Measurements from ENCODE around the gene ESR1. TPM values are rescaled to one million over a fixed set of nuclear protein-coding genes. Genes with fewer than 3 reads are reported as not detected.

The ESR1 gene
- total RNA-seq, 1 experiment from 2014 or later = not detected

GRCh38 chr6:152078001-152078400, 270.5 kb downstream of the ESR1 start:
- Histone ChIP-seq H3K27ac (ENCODE audit: insufficient read length, low read depth, low read length) (no peak overlapping the region), H2BK15ac (ENCODE audit: low read depth, low read length) (no peak overlapping the region), H3K79me2 (ENCODE audit: insufficient read depth, low read length) (no peaks in the 10 kb centered on the region), H3K18ac (ENCODE audit: insufficient read length, low read depth, low read length) (no peak overlapping the region), H3K27me3 (ENCODE audit: insufficient read depth, low read length) (no peaks in the 10 kb centered on the region), H2BK5ac (ENCODE audit: insufficient read length, low read length) (no peak overlapping the region), H3K23me2 (ENCODE audit: insufficient read length, low read depth, low read length, poor library complexity, severe bottlenecking) (no peaks in the 10 kb centered on the region), H3K23ac (ENCODE audit: insufficient read length, low read depth, low read length) (no peak overlapping the region), H2AFZ (ENCODE audit: low read length) (no peak overlapping the region), H4K8ac (replicated peaks; ENCODE audit: insufficient read length, low read depth, low read length) (no peak overlapping the region), H3K79me1 (ENCODE audit: insufficient read depth, low read depth, low read length, poor library complexity, severe bottlenecking) (no peaks in the 10 kb centered on the region), H3K9me3 (ENCODE audit: control insufficient read depth, low read depth, low read length) (no peaks in the 10 kb centered on the region), H3K9ac (ENCODE audit: extremely low read depth, insufficient read length, low read length) (no peak overlapping the region), H2BK12ac (ENCODE audit: insufficient read length, low read depth, low read length) (no peak overlapping the region), H3K4me1 (ENCODE audit: insufficient read depth, low read length) (no peaks in the 10 kb centered on the region), H2BK20ac (ENCODE audit: low read depth, low read length, poor library complexity, severe bottlenecking) (no peak overlapping the region), H3K4me2 (ENCODE audit: insufficient read depth, insufficient read length, low read length) (no peak overlapping the region), H3K4ac (ENCODE audit: low read depth, low read length) (no peak overlapping the region), H2AK5ac (ENCODE audit: insufficient read length, low read length) (no peak overlapping the region), H3K14ac (ENCODE audit: insufficient read depth, low read length) (no peak overlapping the region), H4K91ac (ENCODE audit: insufficient read length, low read depth, low read length) (no peak overlapping the region), H4K5ac (ENCODE audit: insufficient read length, low read depth, low read length) (no peak overlapping the region), H2BK120ac (ENCODE audit: low read depth, low read length, poor library complexity, severe bottlenecking) (no peak overlapping the region), H3K56ac (ENCODE audit: insufficient read length, low read depth, low read length) (no peak overlapping the region), H3T11ph (ENCODE audit: low read length) (no peak overlapping the region), H4K20me1 (ENCODE audit: control insufficient read depth, insufficient read depth, insufficient read length) (no peaks in the 10 kb centered on the region)
- H3K4me1 Mint-ChIP-seq = peaks cover 4 to 5% of the 10 kb centered on the region in 2 experiments; a peak in 3 of 4 replicates
- no peak for TF ChIP-seq CTCF (conservative IDR thresholded peaks at IDR 0.05)
- H3K36me3 Mint-ChIP-seq (ENCODE audit: insufficient read depth in 1 of 3, low read depth in 3 of 3) = peaks cover 11 to 21% (median 14%) of the 10 kb centered on the region in 3 experiments
- no peak for DNase-seq
- H3K27me3 Mint-ChIP-seq (ENCODE audit: low read depth) = peaks cover 4% of the 10 kb centered on the region
- H3K9me3 Mint-ChIP-seq = peaks cover 21 to 28% of the 10 kb centered on the region in 2 experiments
- H3K4me3 Mint-ChIP-seq = no peak overlapping the region
- WGBS (ENCODE audit: extremely low coverage, insufficient read length, low lambda C conversion rate) = no CpG with 5 or more reads among the region's 4 CpGs
- H3K27ac Mint-ChIP-seq = no peak overlapping the region
